HepG2 (cell line): ENCODE results near the gene SBNO2. TPM values are rescaled to one million over a fixed set of nuclear protein-coding genes. Genes with fewer than 3 reads are reported as not detected.

Experiments used
- BORCS8-MEF2B ChIP-seq: sonication (generic); formaldehyde crosslinking; IDR thresholded peaks from 2 replicates; pipeline ENCODE4 v1.8.0; 2022; ENCODE audit warnings: mild to moderate bottlenecking, missing genetic modification reagents
- GPN1 ChIP-seq: sonication (generic); formaldehyde crosslinking; IDR thresholded peaks from 2 replicates; pipeline ENCODE4 v1.5.1; 2020; ENCODE audit warnings: missing genetic modification reagents, borderline replicate concordance
- KMT2A ChIP-seq: sonication (generic); formaldehyde crosslinking; IDR thresholded peaks from 2 replicates; pipeline ENCODE4 v1.4.0; 2020; ENCODE audit warnings: missing genetic modification reagents
- NAIF1 ChIP-seq: sonication (generic); formaldehyde crosslinking; IDR thresholded peaks from 2 replicates; pipeline ENCODE4 v1.5.0; 2020; ENCODE audit warnings: mild to moderate bottlenecking, missing genetic modification reagents, borderline replicate concordance
- NR2C2 ChIP-seq: sonication (generic); formaldehyde crosslinking; IDR thresholded peaks from 2 replicates; pipeline ENCODE4 v1.4.0; 2020; ENCODE audit warnings: missing genetic modification reagents, mild to moderate bottlenecking, moderate library complexity, borderline replicate concordance
- RBM39 ChIP-seq: fragments of 200-400 bp; formaldehyde crosslinking; IDR thresholded peaks from one replicate; pipeline ENCODE4 v1.6.1; 2018; ENCODE audit warnings: antibody characterized with exemption, mild to moderate bottlenecking, low read depth, low read length; ENCODE audit not compliant: poor library complexity, severe bottlenecking
- SKI ChIP-seq: fragments of 450-650 bp; IDR thresholded peaks from one replicate; pipeline ENCODE4 v1.6.1; 2018; ENCODE audit warnings: mild to moderate bottlenecking; ENCODE audit not compliant: partially characterized antibody
- SRY ChIP-seq: sonication (generic); formaldehyde crosslinking; IDR thresholded peaks from 2 replicates; pipeline ENCODE4 v1.8.0; 2022; ENCODE audit warnings: mild to moderate bottlenecking, missing genetic modification reagents
- TAF15 ChIP-seq: fragments of 200-400 bp; formaldehyde crosslinking; IDR thresholded peaks from one replicate; pipeline ENCODE4 v1.6.1; 2018; ENCODE audit warnings: mild to moderate bottlenecking, low read depth, low read length; ENCODE audit not compliant: poor library complexity, severe bottlenecking
- ZFP90 ChIP-seq: sonication (generic); formaldehyde crosslinking; IDR thresholded peaks from 2 replicates; pipeline ENCODE4 v1.8.0; 2022; ENCODE audit warnings: missing genetic modification reagents, mild to moderate bottlenecking, inconsistent platforms, borderline replicate concordance
- ZNF232 ChIP-seq: sonication (generic); formaldehyde crosslinking; IDR thresholded peaks from 2 replicates; pipeline ENCODE4 v1.4.0; 2020; ENCODE audit warnings: missing genetic modification reagents, borderline replicate concordance
- ZNF382 ChIP-seq: sonication (generic); formaldehyde crosslinking; IDR thresholded peaks from 2 replicates; pipeline ENCODE4 v1.5.0; 2020; ENCODE audit warnings: missing genetic modification reagents, mild to moderate bottlenecking, borderline replicate concordance
- ZNF468 ChIP-seq: sonication (generic); formaldehyde crosslinking; IDR thresholded peaks from 2 replicates; pipeline ENCODE4 v1.8.0; 2022; ENCODE audit warnings: mild to moderate bottlenecking, moderate library complexity, missing genetic modification reagents
- ZNF577 ChIP-seq: sonication (generic); formaldehyde crosslinking; IDR thresholded peaks from 2 replicates; pipeline ENCODE4 v1.4.0; 2020; ENCODE audit warnings: mild to moderate bottlenecking, low read depth, missing genetic modification reagents, borderline replicate concordance
- ZNF652 ChIP-seq: IDR thresholded peaks from 2 replicates; pipeline ENCODE4 v1.6.1; 2016; ENCODE audit warnings: low read depth, borderline replicate concordance
- ZSCAN31 ChIP-seq: sonication (generic); formaldehyde crosslinking; IDR thresholded peaks from 2 replicates; pipeline ENCODE4 v1.5.0; 2020; ENCODE audit warnings: low read depth, mild to moderate bottlenecking, missing genetic modification reagents
- polyA plus RNA-seq, 8 experiments: library from polyadenylated mRNA; depleted of rRNA in 3 of 8; stranded (reverse) in 7 of 8; unstranded in 1 of 8; fragments of >200 nt; fragmentation: Illumina TruSeq in 4 of 8; extraction: Trizol in 4 of 8; gene quantifications; 2 replicates each; pipeline versions ENCODE4 v1.2.1 to v1.2.3, GENCODE V29; 2011 to 2016; ENCODE audit warnings: low read depth in 4 of 8, missing spikeins in 1 of 8, mixed read lengths in 1 of 8; ENCODE audit not compliant: insufficient read depth in 1 of 8
- total RNA-seq, 5 experiments: library from RNA; depleted of rRNA; stranded (reverse); fragments of >200 nt; fragmentation: Illumina TruSeq; extraction: Trizol; gene quantifications; 2 replicates each; pipeline ENCODE4 v1.2.3, GENCODE V29; 2016; ENCODE audit warnings: low read depth in 1 of 5
- TF ChIP-seq, protein P1 (sequence below): sonication (generic); formaldehyde crosslinking; IDR thresholded peaks from 2 replicates; pipeline ENCODE4 v1.5.1; 2020; ENCODE audit warnings: mild to moderate bottlenecking, missing genetic modification reagents, moderate library complexity
- TF ChIP-seq, protein P2 (sequence below): sonication (generic); formaldehyde crosslinking; conservative IDR thresholded peaks from 2 replicates; pipeline ENCODE4 v1.4.0; 2020; ENCODE audit warnings: missing genetic modification reagents
- TF ChIP-seq, protein P3 (sequence below): sonication (generic); formaldehyde crosslinking; IDR thresholded peaks from 2 replicates; pipeline ENCODE4 v1.8.0; 2022; ENCODE audit warnings: mild to moderate bottlenecking, missing genetic modification reagents, moderate library complexity
- TF ChIP-seq, protein P4 (sequence below): sonication (generic); formaldehyde crosslinking; IDR thresholded peaks from 2 replicates; pipeline ENCODE4 v1.4.0; 2020; ENCODE audit warnings: missing genetic modification reagents, mild to moderate bottlenecking, borderline replicate concordance
- TF ChIP-seq, protein P5 (sequence below): sonication (generic); formaldehyde crosslinking; IDR thresholded peaks from 2 replicates; pipeline ENCODE4 v1.8.1; 2023; ENCODE audit warnings: mild to moderate bottlenecking, moderate library complexity, missing genetic modification reagents
- TF ChIP-seq, protein P6 (sequence below): sonication (generic); formaldehyde crosslinking; IDR thresholded peaks from 2 replicates; pipeline ENCODE4 v1.4.0; 2020; ENCODE audit warnings: mild to moderate bottlenecking, missing genetic modification reagents

Gene SBNO2
- total and polyA plus RNA-seq, 2 of the 13 experiments (the other 11 are each of a cell fraction or from before 2014, with no cell fraction given): 8.6 to 10.4 TPM

DNA sequence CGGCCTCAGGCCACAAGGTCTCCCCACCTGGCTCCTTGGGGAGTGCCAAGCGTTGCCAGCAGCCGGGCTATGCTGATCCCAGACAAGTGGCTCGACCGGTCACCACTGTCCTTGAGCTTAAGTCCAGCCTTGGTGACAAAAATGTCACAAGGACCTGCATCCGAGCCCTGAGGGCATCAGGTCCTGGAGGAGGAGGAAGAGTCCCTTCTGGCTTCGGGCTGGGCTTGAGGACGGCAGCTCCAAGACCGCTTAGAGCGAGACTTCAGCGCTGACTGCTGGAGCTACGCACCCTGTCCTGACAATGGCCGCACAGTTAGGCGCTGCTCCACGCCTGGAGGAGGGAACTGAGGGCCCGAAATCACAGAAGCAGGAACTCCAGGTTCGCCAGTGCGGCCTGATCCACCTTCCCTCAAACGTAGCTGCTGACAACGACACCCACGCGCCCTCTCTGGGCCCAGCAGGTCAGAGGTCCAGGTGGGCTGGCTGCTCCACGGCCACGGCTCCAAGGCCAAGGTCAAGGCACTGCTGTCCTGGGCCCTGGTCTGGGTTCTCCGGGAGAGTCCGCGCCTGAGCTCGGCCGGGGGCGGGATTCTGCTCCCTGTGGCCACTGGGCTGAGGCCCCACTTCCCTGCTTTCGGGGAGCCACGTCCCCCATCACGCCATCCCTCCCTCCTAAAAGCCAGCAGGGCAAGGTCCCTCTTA, 7.0 kb downstream of the SBNO2 start (continued):
- TF ChIP-seq, protein P1, sequence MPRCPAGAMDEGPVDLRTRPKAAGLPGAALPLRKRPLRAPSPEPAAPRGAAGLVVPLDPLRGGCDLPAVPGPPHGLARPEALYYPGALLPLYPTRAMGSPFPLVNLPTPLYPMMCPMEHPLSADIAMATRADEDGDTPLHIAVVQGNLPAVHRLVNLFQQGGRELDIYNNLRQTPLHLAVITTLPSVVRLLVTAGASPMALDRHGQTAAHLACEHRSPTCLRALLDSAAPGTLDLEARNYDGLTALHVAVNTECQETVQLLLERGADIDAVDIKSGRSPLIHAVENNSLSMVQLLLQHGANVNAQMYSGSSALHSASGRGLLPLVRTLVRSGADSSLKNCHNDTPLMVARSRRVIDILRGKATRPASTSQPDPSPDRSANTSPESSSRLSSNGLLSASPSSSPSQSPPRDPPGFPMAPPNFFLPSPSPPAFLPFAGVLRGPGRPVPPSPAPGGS (CRISPR knock-in tag): no peak
- TF ChIP-seq, protein P2, sequence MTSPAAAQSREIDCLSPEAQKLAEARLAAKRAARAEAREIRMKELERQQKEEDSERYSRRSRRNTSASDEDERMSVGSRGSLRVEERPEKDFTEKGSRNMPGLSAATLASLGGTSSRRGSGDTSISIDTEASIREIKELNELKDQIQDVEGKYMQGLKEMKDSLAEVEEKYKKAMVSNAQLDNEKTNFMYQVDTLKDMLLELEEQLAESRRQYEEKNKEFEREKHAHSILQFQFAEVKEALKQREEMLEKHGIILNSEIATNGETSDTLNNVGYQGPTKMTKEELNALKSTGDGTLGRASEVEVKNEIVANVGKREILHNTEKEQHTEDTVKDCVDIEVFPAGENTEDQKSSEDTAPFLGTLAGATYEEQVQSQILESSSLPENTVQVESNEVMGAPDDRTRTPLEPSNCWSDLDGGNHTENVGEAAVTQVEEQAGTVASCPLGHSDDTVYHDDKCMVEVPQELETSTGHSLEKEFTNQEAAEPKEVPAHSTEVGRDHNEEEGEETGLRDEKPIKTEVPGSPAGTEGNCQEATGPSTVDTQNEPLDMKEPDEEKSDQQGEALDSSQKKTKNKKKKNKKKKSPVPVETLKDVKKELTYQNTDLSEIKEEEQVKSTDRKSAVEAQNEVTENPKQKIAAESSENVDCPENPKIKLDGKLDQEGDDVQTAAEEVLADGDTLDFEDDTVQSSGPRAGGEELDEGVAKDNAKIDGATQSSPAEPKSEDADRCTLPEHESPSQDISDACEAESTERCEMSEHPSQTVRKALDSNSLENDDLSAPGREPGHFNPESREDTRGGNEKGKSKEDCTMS (CRISPR knock-in tag): no peak
- TF ChIP-seq ZSCAN31 (CRISPR knock-in tag) (no peak), ZFP90 (CRISPR knock-in tag) (no peak), SRY (CRISPR knock-in tag) (no peak), ZNF232 (CRISPR knock-in tag) (no peak), SKI (peak; percentile 85), RBM39 (no peak), KMT2A (CRISPR knock-in tag) (no peak), NR2C2 (CRISPR knock-in tag) (peak; percentile 33; the same call in 1 of the 2 replicates), ZNF468 (no peak), ZNF577 (CRISPR knock-in tag) (no peak), ZNF652 (no peak), ZNF382 (no peak), BORCS8-MEF2B (no peak), GPN1 (CRISPR knock-in tag) (no peak), NAIF1 (CRISPR knock-in tag) (no peak), TAF15 (no peak)
- TF ChIP-seq, protein P3, sequence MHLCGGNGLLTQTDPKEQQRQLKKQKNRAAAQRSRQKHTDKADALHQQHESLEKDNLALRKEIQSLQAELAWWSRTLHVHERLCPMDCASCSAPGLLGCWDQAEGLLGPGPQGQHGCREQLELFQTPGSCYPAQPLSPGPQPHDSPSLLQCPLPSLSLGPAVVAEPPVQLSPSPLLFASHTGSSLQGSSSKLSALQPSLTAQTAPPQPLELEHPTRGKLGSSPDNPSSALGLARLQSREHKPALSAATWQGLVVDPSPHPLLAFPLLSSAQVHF (CRISPR knock-in tag): no peak
- TF ChIP-seq, protein P4, sequence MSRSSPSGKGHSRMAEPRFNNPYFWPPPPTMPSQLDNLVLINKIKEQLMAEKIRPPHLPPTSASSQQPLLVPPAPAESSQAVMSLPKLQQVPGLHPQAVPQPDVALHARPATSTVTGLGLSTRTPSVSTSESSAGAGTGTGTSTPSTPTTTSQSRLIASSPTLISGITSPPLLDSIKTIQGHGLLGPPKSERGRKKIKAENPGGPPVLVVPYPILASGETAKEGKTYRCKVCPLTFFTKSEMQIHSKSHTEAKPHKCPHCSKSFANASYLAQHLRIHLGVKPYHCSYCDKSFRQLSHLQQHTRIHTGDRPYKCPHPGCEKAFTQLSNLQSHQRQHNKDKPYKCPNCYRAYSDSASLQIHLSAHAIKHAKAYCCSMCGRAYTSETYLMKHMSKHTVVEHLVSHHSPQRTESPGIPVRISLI (CRISPR knock-in tag): no peak
- TF ChIP-seq, protein P5, sequence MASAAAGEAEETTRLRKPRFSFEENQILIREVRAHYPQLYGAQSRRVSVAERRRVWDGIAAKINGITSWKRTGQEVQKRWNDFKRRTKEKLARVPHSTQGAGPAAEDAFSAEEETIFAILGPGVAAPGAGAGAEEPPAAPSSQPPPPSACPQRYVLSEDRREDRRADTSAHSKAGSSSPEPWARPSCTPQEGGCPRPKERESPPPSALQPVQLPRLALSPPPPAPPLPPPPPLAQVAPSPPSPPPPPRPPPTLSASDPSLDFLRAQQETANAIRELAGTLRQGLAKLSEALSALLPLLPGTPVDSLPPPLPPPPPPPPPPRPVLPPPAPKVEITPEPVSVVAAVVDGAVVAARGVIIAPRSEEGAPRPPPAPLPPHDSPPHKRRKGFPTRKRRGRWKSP (CRISPR knock-in tag): no peak
- TF ChIP-seq, protein P6, sequence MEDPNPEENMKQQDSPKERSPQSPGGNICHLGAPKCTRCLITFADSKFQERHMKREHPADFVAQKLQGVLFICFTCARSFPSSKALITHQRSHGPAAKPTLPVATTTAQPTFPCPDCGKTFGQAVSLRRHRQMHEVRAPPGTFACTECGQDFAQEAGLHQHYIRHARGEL (CRISPR knock-in tag): no peak
